ENCODE measurements around the gene ASPHD2.

- TF ChIP-seq POLR2A (IDR thresholded peaks at IDR 0.05) (no peak), CTCF (IDR thresholded peaks at IDR 0.05) (no peak), EP300 (IDR thresholded peaks at IDR 0.05) (no peak)
These were observed 10.4 kb upstream of the ASPHD2 start for GRCh38 chr22:26418620-26419019.
